Measurements from ENCODE around the gene USF2. TPM values are rescaled to one million over a fixed set of nuclear protein-coding genes. Genes with fewer than 3 reads are reported as not detected.

Gene USF2
- total and polyA plus RNA-seq, 10 of the 15 experiments (the other 5 are each of a cell fraction or from before 2014, with no cell fraction given): 0.56 to 157 (median 65.5) TPM

DNA sequence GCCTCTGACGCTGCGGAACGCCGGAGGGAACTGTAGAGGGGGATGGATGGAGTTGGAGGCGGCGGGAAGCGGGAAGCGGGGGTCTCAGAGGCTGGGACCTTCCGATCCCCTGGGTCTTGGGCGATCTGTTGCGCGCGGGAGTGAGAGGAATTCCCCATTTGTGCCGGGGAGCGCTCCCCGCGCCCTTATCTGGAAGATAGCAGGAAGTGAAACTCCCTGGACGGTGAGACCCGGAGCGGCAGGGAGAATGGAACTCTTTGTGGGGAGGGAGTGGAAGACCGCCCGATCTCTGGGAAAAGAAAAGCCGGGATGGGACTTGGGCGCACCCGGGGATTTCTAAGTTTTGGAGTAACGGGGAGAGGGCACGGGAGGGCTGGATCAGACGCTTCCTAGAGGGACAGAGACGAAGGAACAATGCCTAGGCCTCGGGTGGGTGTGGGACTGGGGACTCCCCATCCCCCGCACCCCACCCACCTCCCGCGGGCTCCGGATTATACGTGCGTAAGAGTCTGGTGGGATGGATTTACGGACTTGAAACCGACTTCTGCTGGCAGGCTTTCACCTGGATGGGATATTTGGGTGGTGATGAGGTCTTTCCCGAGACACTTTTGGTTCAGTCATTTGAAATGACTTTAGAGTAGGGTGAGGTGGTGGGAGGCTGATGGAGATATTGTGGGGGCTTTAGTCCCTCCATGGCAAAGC is 19.5 kb upstream of the USF2 start (continued):
- TF ChIP-seq, protein P1, sequence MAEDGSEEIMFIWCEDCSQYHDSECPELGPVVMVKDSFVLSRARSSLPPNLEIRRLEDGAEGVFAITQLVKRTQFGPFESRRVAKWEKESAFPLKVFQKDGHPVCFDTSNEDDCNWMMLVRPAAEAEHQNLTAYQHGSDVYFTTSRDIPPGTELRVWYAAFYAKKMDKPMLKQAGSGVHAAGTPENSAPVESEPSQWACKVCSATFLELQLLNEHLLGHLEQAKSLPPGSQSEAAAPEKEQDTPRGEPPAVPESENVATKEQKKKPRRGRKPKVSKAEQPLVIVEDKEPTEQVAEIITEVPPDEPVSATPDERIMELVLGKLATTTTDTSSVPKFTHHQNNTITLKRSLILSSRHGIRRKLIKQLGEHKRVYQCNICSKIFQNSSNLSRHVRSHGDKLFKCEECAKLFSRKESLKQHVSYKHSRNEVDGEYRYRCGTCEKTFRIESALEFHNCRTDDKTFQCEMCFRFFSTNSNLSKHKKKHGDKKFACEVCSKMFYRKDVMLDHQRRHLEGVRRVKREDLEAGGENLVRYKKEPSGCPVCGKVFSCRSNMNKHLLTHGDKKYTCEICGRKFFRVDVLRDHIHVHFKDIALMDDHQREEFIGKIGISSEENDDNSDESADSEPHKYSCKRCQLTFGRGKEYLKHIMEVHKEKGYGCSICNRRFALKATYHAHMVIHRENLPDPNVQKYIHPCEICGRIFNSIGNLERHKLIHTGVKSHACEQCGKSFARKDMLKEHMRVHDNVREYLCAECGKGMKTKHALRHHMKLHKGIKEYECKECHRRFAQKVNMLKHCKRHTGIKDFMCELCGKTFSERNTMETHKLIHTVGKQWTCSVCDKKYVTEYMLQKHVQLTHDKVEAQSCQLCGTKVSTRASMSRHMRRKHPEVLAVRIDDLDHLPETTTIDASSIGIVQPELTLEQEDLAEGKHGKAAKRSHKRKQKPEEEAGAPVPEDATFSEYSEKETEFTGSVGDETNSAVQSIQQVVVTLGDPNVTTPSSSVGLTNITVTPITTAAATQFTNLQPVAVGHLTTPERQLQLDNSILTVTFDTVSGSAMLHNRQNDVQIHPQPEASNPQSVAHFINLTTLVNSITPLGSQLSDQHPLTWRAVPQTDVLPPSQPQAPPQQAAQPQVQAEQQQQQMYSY (CRISPR knock-in tag; IDR thresholded peaks at IDR 0.05): no peak
- TF ChIP-seq, protein P2, sequence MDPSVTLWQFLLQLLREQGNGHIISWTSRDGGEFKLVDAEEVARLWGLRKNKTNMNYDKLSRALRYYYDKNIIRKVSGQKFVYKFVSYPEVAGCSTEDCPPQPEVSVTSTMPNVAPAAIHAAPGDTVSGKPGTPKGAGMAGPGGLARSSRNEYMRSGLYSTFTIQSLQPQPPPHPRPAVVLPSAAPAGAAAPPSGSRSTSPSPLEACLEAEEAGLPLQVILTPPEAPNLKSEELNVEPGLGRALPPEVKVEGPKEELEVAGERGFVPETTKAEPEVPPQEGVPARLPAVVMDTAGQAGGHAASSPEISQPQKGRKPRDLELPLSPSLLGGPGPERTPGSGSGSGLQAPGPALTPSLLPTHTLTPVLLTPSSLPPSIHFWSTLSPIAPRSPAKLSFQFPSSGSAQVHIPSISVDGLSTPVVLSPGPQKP (IDR thresholded peaks at IDR 0.05; ENCODE audit: low read depth, low read length): 0 out of 2 replicates have a peak, but pooled peaks have one; percentile 20
- TF ChIP-seq STAT1 (conservative IDR thresholded peaks at IDR 0.05) (no peak), RELA (IDR thresholded peaks at IDR 0.05; ENCODE audit: borderline replicate concordance, partially characterized antibody) (no peak), ZNF384 (IDR thresholded peaks at IDR 0.05; ENCODE audit: borderline replicate concordance, low read depth, low read length) (no peak)
